Gastrocnemius medialis (tissue), 4 donors: ENCODE measurements around the gene HPS1. TPM values are rescaled to one million over a fixed set of nuclear protein-coding genes. Genes with fewer than 3 reads are reported as not detected.

Source experiments
- ATAC-seq, 2 donors: fragments of 150-250 bp; one replicate each; pipeline ENCODE4 v1.9.1; 2016
- DNase-seq, 2 donors: peaks; one replicate each; pipeline ENCODE4 v3.0.0-alpha.2; 2019
- H3K27ac ChIP-seq, 4 donors: fragments of 200-600 bp; sonication (generic); 1 replicate in 1 of 4; 2 replicates in 3 of 4; pipeline ENCODE4 v1.5.1; 2016 to 2018; ENCODE audit warnings: mild to moderate bottlenecking in 2 of 4, moderate library complexity in 1 of 4
- H3K27me3 ChIP-seq, 3 donors: fragments of 200-600 bp; sonication (generic) in 2 of 3; 1 replicate in 1 of 3; 2 replicates in 2 of 3; pipeline versions ENCODE4 v1.5.1 to v1.6.0; 2016 to 2019; ENCODE audit warnings: mild to moderate bottlenecking in 1 of 3, moderate library complexity in 1 of 3
- H3K36me3 ChIP-seq, 2 donors: fragments of 200-600 bp; sonication (generic) in 1 of 2; one replicate each; pipeline ENCODE4 v1.5.1; 2017 to 2018
- H3K4me1 ChIP-seq, 2 donors: fragments of 200-600 bp; sonication (generic) in 1 of 2; one replicate each; pipeline ENCODE4 v1.5.1; 2016 to 2017; ENCODE audit warnings: mild to moderate bottlenecking in 2 of 2
- H3K4me3 ChIP-seq, 4 donors: fragments of 200-600 bp; sonication (generic) in 3 of 4; 1 replicate in 1 of 4; 2 replicates in 3 of 4; pipeline ENCODE4 v1.5.1; 2016 to 2019; ENCODE audit warnings: mild to moderate bottlenecking in 2 of 4
- H3K9me3 ChIP-seq, 3 donors: fragments of 200-600 bp; sonication (generic) in 2 of 3; 1 replicate in 1 of 3; 2 replicates in 2 of 3; pipeline ENCODE4 v1.5.1; 2016 to 2019
- POLR2A ChIP-seq, 2 donors: fragments of 450-650 bp; IDR thresholded peaks; one replicate each; pipeline ENCODE4 v1.6.1; 2017; ENCODE audit warnings: antibody characterized with exemption in 2 of 2, mild to moderate bottlenecking in 2 of 2, moderate library complexity in 2 of 2
- in situ Hi-C, 4 donors: fragments of 200-750 bp; cut with MboI; loops; one replicate each; pipeline versions ENCODE4 v1.15.0 to v1.8.0; 2017; ENCODE audit warnings: low sequenced_read_pairs in 4 of 4
- intact Hi-C: fragments of 100-400 bp; cut with DNase I; formaldehyde crosslinking; loops from one replicate; pipeline ENCODE4 v1.15.1; 2023; ENCODE audit warnings: low total_unique reads
- total RNA-seq, 4 donors: library from RNA; depleted of rRNA; stranded (reverse); fragments of >200 nt; gene quantifications; one replicate each; pipeline versions ENCODE4 v1.1.0 to v1.2.3, GENCODE V29; 2016
- TF ChIP-seq, protein P1 (sequence below), 5 experiments: fragments of 450-650 bp in 3 of 5; fragments of 200-600 bp in 2 of 5; sonication (generic) in 2 of 5; IDR thresholded peaks in 4 of 5; conservative IDR thresholded peaks in 1 of 5; 1 replicate in 4 of 5; 2 replicates in 1 of 5; pipeline ENCODE4 v1.5.1; 2016 to 2019; ENCODE audit warnings: antibody characterized with exemption in 5 of 5, mild to moderate bottlenecking in 3 of 5, moderate library complexity in 3 of 5

Gene HPS1
- total RNA-seq, 4 donors from 2014 or later, result 10.6 to 26.0 (median 18.3) TPM

GRCh38 chr10:98407017-98407743 lies 39.6 kb downstream of the HPS1 start:
- DNase-seq (no peak), ATAC-seq (no peak)
- TF ChIP-seq POLR2A (IDR thresholded peaks at IDR 0.05), result no peak
- TF ChIP-seq, protein P1, sequence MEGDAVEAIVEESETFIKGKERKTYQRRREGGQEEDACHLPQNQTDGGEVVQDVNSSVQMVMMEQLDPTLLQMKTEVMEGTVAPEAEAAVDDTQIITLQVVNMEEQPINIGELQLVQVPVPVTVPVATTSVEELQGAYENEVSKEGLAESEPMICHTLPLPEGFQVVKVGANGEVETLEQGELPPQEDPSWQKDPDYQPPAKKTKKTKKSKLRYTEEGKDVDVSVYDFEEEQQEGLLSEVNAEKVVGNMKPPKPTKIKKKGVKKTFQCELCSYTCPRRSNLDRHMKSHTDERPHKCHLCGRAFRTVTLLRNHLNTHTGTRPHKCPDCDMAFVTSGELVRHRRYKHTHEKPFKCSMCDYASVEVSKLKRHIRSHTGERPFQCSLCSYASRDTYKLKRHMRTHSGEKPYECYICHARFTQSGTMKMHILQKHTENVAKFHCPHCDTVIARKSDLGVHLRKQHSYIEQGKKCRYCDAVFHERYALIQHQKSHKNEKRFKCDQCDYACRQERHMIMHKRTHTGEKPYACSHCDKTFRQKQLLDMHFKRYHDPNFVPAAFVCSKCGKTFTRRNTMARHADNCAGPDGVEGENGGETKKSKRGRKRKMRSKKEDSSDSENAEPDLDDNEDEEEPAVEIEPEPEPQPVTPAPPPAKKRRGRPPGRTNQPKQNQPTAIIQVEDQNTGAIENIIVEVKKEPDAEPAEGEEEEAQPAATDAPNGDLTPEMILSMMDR (IDR thresholded peaks at IDR 0.05 in 4 of 5, conservative IDR thresholded peaks at IDR 0.05 in 1 of 5), result no peak
- no peak overlapping the region for H3K27ac ChIP-seq
- no peaks in the 10 kb centered on the region for H3K36me3 ChIP-seq
- H3K4me1 ChIP-seq, result peaks cover 9 to 37% of the 10 kb centered on the region in 2 donors
- in situ Hi-C loops, result no loop called here
- H3K27me3 ChIP-seq, result no peaks in the 10 kb centered on the region
- no peaks in the 10 kb centered on the region for H3K9me3 ChIP-seq
- intact Hi-C loops, result no loop called here
- H3K4me3 ChIP-seq, result no peak overlapping the region

DNA sequence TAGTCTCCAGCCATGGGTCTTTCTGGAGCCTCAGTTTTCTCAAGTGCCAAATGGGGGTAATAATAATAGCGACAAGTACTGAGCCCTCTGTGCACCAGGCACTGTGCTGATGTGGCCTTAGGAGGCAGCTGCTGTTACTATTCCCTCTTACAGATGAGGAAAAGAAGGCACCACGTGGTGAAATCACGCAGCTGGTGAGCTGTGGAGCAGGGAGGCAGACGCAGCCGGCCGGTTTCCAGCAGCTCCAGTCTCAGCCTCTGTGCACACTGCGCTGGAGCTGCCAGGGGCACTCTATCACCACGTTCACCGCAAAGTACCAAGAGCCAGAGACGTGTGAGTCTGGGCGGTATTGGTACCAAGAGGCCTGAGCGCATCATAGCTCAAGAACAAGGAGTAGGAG lies 41.3 kb downstream of the HPS1 start:
- no peak for ATAC-seq

GRCh38 chr10:98404571-98405359 lies 42.0 kb downstream of the HPS1 start:
- Histone ChIP-seq H3K27ac (no peak overlapping the region), H3K4me1 (peaks cover 0 to 13% of the 10 kb centered on the region in 2 donors), H3K27me3 (no peaks in the 10 kb centered on the region), H3K36me3 (no peaks in the 10 kb centered on the region), H3K9me3 (no peaks in the 10 kb centered on the region), H3K4me3 (no peak overlapping the region)
- no peak for TF ChIP-seq POLR2A (IDR thresholded peaks at IDR 0.05)
- TF ChIP-seq, protein P1 (IDR thresholded peaks at IDR 0.05 in 4 of 5, conservative IDR thresholded peaks at IDR 0.05 in 1 of 5), result no peak
- in situ Hi-C loops, result no loop called here
- DNase-seq (no peak), ATAC-seq (no peak)
- intact Hi-C loops, result no loop called here

More for the DNA sequence above, 41.3 kb downstream of the HPS1 start:
- in situ Hi-C loops (no loop called here), intact Hi-C loops (no loop called here)
- Histone ChIP-seq H3K36me3 (no peaks in the 10 kb centered on the region), H3K9me3 (no peaks in the 10 kb centered on the region), H3K4me1 (peaks cover 0 to 20% of the 10 kb centered on the region in 2 donors), H3K27me3 (no peaks in the 10 kb centered on the region), H3K4me3 (no peak overlapping the region), H3K27ac (no peak overlapping the region)
- TF ChIP-seq POLR2A (IDR thresholded peaks at IDR 0.05), result no peak
- TF ChIP-seq, protein P1 (IDR thresholded peaks at IDR 0.05 in 4 of 5, conservative IDR thresholded peaks at IDR 0.05 in 1 of 5), result no peak
- no peak for DNase-seq

DNA sequence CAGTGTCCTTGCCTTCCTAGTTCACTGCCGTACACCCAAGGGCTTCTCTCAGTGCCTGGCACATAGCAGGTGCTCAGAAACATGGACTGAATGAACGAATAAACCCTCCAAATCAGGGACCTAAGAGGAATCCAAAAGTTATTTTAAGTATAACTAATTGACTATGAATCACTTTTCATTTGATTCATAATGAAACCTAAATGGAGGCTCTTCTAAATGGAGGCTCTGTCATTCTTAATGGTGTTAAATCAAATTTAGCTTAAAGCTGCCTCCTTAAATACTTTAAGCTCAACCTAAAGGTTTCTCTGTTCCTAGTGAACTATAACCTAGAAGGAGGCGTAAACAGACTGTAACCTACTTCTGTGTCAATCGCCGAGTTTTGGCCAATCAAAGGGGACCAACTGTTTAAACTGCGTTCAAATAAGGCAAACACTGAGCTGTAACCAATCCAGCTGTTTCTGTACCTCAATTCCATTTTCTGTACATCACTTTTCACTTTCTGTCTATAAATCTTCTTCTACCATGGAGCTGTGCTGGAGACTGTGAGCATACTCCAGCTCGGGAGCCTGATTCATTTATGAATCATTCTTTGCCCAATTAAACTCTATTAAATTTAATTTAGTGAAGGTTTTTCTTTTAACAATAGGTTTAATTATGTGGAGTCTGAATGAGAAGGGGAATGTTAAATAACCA lies 42.8 kb downstream of the HPS1 start:
- ATAC-seq, result no peak
- no peak overlapping the region for H3K27ac ChIP-seq
- intact Hi-C loops, result no loop called here

More for the DNA sequence above, 42.8 kb downstream of the HPS1 start:
- Histone ChIP-seq H3K9me3 (no peaks in the 10 kb centered on the region), H3K4me1 (peaks cover 0 to 5% of the 10 kb centered on the region in 2 donors), H3K27me3 (no peaks in the 10 kb centered on the region), H3K4me3 (no peak overlapping the region), H3K36me3 (no peaks in the 10 kb centered on the region)
- TF ChIP-seq, protein P1 (IDR thresholded peaks at IDR 0.05 in 4 of 5, conservative IDR thresholded peaks at IDR 0.05 in 1 of 5), result no peak
- TF ChIP-seq POLR2A (IDR thresholded peaks at IDR 0.05), result no peak
- in situ Hi-C loops, result no loop called here
- DNase-seq, result no peak
